ENCODE results near the gene CAMKV. TPM values are rescaled to one million over a fixed set of nuclear protein-coding genes. Genes with fewer than 3 reads are reported as not detected.
"Not testable (repeated sequence)": the region's sequence is repeated elsewhere in the genome, so short reads cannot be mapped to it uniquely, and the experiment has no call there.

Gene CAMKV, protein sequence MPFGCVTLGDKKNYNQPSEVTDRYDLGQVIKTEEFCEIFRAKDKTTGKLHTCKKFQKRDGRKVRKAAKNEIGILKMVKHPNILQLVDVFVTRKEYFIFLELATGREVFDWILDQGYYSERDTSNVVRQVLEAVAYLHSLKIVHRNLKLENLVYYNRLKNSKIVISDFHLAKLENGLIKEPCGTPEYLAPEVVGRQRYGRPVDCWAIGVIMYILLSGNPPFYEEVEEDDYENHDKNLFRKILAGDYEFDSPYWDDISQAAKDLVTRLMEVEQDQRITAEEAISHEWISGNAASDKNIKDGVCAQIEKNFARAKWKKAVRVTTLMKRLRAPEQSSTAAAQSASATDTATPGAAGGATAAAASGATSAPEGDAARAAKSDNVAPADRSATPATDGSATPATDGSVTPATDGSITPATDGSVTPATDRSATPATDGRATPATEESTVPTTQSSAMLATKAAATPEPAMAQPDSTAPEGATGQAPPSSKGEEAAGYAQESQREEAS
- not detected for total RNA-seq
- not detected for polyA plus RNA-seq
- long read RNA-seq, donor 1, result 0 reads
- long read RNA-seq, donor 2, result 0 reads
- long read RNA-seq, donor 3, result 0 reads

DNA sequence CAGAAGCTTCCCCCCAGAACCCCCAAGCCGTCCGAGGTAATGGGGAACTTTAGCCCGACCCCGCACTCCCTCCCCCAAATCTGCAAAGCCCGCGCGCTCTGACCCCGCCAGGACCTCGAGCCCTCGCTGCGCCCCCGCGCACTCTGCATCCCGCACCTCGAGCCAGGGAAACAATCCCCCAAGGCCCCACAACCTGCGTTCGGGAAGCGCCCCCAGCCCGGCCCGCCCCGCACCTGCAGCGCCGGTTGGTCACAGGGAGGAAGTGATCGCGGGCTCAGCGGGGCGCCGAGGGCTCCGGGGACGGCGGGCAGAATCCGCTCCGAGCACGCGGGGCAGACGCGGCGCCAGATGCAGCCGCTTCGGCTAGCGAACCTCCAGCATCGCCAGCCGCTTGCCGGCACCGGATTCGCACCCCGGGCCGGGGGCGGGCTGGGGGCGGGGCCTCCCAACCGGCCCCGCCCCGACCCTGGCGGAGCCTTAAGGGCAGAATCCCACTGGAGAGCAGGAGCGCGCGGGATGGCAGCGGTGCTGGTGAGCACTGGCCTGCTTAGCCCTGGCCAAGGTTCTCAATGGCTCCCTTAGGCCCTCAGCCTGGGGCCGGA is at the start of gene CAMKV:
Gene CAMKV, minus strand, starts transcription at position 382 of the 602 bp plus-strand sequence. CDS start 7,518 bp downstream, outside the sequence.
- H3K4me3 ChIP-seq, result peak within 1 kb of the TSS; percentile 1 to 49 (median 34)
- ATAC-seq (no peak), DNase-seq (no peak)
- intact Hi-C loops (cut with DNase I), result no loop called here
- no peaks in the 10 kb centered on the region for H3K9me3 ChIP-seq
- H3K4me1 ChIP-seq, result peaks cover 0 to 14% (median 11%) of the 10 kb centered on the region in 12 donors
- H3K27me3 ChIP-seq, result peaks cover 10 to 45% (median 30%) of the 10 kb centered on the region in 9 donors
- no peak within 1 kb of the TSS for H3K27ac ChIP-seq
- H3K36me3 ChIP-seq, result no peaks in the 10 kb centered on the region
- TF ChIP-seq POLR2A (IDR thresholded peaks at IDR 0.05), result no peak
- TF ChIP-seq, protein P1, sequence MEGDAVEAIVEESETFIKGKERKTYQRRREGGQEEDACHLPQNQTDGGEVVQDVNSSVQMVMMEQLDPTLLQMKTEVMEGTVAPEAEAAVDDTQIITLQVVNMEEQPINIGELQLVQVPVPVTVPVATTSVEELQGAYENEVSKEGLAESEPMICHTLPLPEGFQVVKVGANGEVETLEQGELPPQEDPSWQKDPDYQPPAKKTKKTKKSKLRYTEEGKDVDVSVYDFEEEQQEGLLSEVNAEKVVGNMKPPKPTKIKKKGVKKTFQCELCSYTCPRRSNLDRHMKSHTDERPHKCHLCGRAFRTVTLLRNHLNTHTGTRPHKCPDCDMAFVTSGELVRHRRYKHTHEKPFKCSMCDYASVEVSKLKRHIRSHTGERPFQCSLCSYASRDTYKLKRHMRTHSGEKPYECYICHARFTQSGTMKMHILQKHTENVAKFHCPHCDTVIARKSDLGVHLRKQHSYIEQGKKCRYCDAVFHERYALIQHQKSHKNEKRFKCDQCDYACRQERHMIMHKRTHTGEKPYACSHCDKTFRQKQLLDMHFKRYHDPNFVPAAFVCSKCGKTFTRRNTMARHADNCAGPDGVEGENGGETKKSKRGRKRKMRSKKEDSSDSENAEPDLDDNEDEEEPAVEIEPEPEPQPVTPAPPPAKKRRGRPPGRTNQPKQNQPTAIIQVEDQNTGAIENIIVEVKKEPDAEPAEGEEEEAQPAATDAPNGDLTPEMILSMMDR (IDR thresholded peaks at IDR 0.05), result no peak
- 1 to 5% (median 3%) methylated on average over 22 to 59 of the region's 59 CpGs for WGBS, 4 donors

DNA sequence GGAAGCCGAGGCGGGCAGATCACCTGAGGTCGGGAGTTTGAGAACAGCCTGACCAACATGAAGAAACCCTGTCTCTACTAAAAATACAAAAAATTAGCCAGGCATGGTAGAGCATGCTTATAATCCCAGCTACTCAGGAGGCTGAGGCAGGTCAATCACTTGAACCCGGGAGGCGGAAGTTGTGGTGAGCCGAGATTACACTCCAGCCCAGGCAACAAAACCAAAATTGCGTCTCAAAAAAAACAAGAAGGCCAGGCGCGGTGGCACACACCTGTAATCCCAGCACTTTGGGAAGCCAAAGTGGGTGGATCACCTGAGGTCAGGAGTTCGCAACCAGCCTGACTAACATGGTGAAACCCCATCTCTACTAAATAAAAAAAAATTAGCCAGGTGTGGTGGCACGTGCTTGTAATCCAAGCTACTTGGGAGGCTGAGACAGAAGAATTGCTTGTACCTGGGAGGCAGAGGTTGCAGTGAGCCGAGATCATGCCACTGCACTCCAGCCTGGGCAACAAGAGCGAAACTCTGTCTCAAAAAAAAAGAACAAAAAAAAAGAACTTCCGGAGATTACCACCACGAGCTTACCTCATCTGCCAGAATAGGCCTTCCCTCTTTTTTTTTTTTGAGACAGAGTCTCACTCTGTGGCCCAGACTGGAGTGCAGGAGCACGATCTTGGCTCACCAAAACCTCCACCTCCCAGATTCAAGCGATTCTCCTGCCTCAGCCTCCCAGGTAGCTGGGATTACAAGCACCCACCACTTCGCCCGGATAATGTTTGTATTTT is 48.3 kb upstream of the CAMKV start:
- WGBS, 4 donors, result 90 to 95% (median 93%) methylated on average over 19 of the region's 19 CpGs
- H3K9me3 ChIP-seq, H3K36me3 ChIP-seq, H3K27ac ChIP-seq, H3K27me3 ChIP-seq, ATAC-seq, H3K4me3 ChIP-seq, DNase-seq, H3K4me1 ChIP-seq: not testable (repeated sequence)
- intact Hi-C loops (cut with DNase I), result loop anchor here in 1 of 10 donors (10.0 kb wide), 1 partner anchor 213 kb away; no protein-coding TSS in a partner anchor

DNA sequence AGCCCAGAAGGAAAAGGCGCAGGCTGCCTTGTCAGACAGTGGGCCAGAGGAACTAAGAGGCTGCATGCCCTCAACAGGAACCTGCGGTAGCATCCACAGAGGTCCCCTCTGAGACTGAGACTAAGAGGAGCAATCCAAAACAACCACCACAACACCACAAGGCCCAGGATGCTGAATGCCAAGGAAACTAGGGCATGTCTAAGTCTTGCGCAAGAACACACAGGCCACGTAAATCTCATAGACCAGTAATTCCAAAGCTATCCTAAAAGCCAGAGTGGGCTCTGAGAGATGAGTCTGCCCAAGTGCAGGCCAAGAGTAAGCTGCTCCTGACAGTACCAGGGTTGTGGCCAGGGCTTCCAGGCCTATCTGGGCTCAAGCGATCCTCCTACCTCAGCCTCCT is 47.0 kb upstream of the CAMKV start:
- WGBS, 4 donors, result 93 to 96% (median 94%) methylated on average over 5 of the region's 5 CpGs
- peaks cover 0 to 13% (median 11%) of the 10 kb centered on the region in 9 donors for H3K36me3 ChIP-seq
- H3K27ac ChIP-seq, result no peak overlapping the region
- intact Hi-C loops (cut with DNase I), result loop anchor here in 1 of 10 donors (10.0 kb wide), 1 partner anchor 212 kb away; no protein-coding TSS in a partner anchor
- peaks cover 0 to 5% (median 0%) of the 10 kb centered on the region in 12 donors for H3K4me1 ChIP-seq
- H3K4me3 ChIP-seq, result no peak overlapping the region
- TF ChIP-seq, protein P1 (IDR thresholded peaks at IDR 0.05), result no peak
- no peak for TF ChIP-seq POLR2A (IDR thresholded peaks at IDR 0.05)
- no peak for DNase-seq
- no peak for ATAC-seq
- no peaks in the 10 kb centered on the region for H3K27me3 ChIP-seq
- no peaks in the 10 kb centered on the region for H3K9me3 ChIP-seq

DNA sequence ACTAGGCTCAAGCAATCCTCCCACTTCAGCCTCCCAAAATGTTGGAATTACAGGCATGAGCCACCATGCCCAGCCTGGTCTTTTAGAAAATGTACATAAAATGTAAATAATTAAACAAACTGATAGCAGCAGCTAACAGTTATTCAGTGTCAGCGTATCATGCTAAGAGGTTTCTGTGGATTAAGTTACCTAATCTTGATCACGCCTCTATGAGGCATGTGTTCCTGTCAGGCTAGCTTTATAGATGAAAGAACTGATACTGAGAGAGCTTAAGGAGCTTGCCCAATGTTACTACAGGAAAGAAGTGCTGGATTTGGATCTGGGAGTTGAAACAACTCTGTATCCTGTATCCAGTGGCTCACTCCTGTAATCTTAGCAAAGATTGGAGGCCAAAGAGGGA is 45.2 kb upstream of the CAMKV start:
- H3K9me3 ChIP-seq, result no peaks in the 10 kb centered on the region
- WGBS, 4 donors, result 87 to 96% (median 94%) methylated on average over 2 of the region's 2 CpGs
- H3K27ac ChIP-seq, result no peak overlapping the region
- peaks cover 0 to 29% (median 24%) of the 10 kb centered on the region in 9 donors for H3K36me3 ChIP-seq
- H3K4me3 ChIP-seq, result no peak overlapping the region
- no peak for TF ChIP-seq POLR2A (IDR thresholded peaks at IDR 0.05)
- TF ChIP-seq, protein P1 (IDR thresholded peaks at IDR 0.05), result no peak
- no peak for ATAC-seq
- DNase-seq, result no peak
- H3K27me3 ChIP-seq, result no peaks in the 10 kb centered on the region
- intact Hi-C loops (cut with DNase I), result loop anchor here in 1 of 10 donors (10.0 kb wide), 1 partner anchor 210 kb away; no protein-coding TSS in a partner anchor
- H3K4me1 ChIP-seq, result peaks cover 0 to 5% (median 0%) of the 10 kb centered on the region in 12 donors
